ENCODE data around the gene CDK19. TPM values are rescaled to one million over a fixed set of nuclear protein-coding genes. Genes with fewer than 3 reads are reported as not detected.

CDK19 gene
- total and polyA plus RNA-seq, 2 of the 13 experiments (the other 11 are each of a cell fraction or from before 2014, with no cell fraction given): 13.4 to 27.0 TPM

DNA sequence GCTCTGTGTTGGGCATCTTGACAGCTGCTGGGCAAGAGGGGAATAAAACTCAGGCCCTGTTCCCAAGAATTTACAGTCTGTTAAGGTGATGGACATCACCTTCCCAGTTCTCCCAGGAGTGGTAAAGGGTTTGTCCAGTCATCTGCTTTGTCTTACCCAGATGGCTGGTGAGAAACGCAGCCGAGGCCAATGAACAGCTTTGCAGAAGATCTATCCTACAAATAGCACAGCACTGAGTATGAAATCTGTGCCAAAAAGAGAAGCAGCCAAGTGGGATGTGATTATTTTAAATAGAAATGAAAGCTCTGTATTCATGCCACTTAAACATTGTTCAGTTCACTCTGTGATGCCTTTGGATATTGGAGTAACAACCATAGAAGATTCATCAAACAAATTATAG, 206.2 kb downstream of the CDK19 start:
- Histone ChIP-seq H2AFZ (ENCODE audit: low read length) (no peak overlapping the region), H3K4me1 (ENCODE audit: insufficient read depth, low read length) (no peaks in the 10 kb centered on the region), H3K27ac (ENCODE audit: extremely low read length, insufficient read depth, low read length) (no peak overlapping the region), H3K27me3 (ENCODE audit: control insufficient read depth in 1 of 2, insufficient read depth in 2 of 2, low read length in 2 of 2) (no peaks in the 10 kb centered on the region), H3K36me3 (replicated peaks in 1 of 2; ENCODE audit: control insufficient read depth in 1 of 2, insufficient read depth in 2 of 2, low read length in 2 of 2) (peaks cover 2 to 21% of the 10 kb centered on the region in 2 experiments; a peak in 4 of 5 replicates), H4K20me1 (ENCODE audit: insufficient read depth, low read length) (no peaks in the 10 kb centered on the region), H3K4me2 (ENCODE audit: low read depth, low read length) (no peak overlapping the region), H3K4me3 (replicated peaks in 1 of 3; ENCODE audit: insufficient read depth in 1 of 3, low read depth in 2 of 3, low read length in 3 of 3) (no peak overlapping the region), H3K79me2 (ENCODE audit: insufficient read depth, low read length) (no peaks in the 10 kb centered on the region), H3K9ac (ENCODE audit: insufficient read depth, low read depth, low read length) (no peak overlapping the region), H3K9me3 (ENCODE audit: low read length) (no peaks in the 10 kb centered on the region)
- DNase-seq (ENCODE audit: low spot score) (no peak), ATAC-seq (no peak), FAIRE-seq (no peak)
- WGBS (ENCODE audit: low lambda C conversion rate): 100% methylated on average over 2 of the region's 2 CpGs
- BruUV-seq (replicated peaks): no TSS peak
- in situ Hi-C loops (cut with HindIII; ENCODE audit: extremely low pct_ligation_motif_present, low pct_unique_long_range_greater_than_20kb): no loop called here
- CTCF ChIA-PET (ENCODE audit: low intra/inter-chr PET ratio, low total read pairs): no interaction called here
- intact Hi-C loops (cut with micrococcal nuclease; ENCODE audit: unreplicated experiment): no loop called here
- POLR2A ChIA-PET: no interaction called here
- TF ChIP-seq ZNF546 (CRISPR knock-in tag; conservative IDR thresholded peaks at IDR 0.05): no peak
- no peak for TF ChIP-seq PPARG (CRISPR knock-in tag; conservative IDR thresholded peaks at IDR 0.05)
- no peak for TF ChIP-seq KLF13 (CRISPR knock-in tag; IDR thresholded peaks at IDR 0.05)
- TF ChIP-seq ZNF513 (CRISPR knock-in tag; conservative IDR thresholded peaks at IDR 0.05): no peak
- TF ChIP-seq RXRA (CRISPR knock-in tag; IDR thresholded peaks at IDR 0.05): no peak
- TF ChIP-seq ZSCAN20 (CRISPR knock-in tag; IDR thresholded peaks at IDR 0.05; ENCODE audit: borderline replicate concordance): no peak
- no peak for TF ChIP-seq SNAPC5 (CRISPR knock-in tag; IDR thresholded peaks at IDR 0.05; ENCODE audit: borderline replicate concordance)
- TF ChIP-seq JUN (CRISPR knock-in tag; IDR thresholded peaks at IDR 0.05): no peak
- TF ChIP-seq TBP (CRISPR knock-in tag; IDR thresholded peaks at IDR 0.05): no peak
- TF ChIP-seq, protein P1, sequence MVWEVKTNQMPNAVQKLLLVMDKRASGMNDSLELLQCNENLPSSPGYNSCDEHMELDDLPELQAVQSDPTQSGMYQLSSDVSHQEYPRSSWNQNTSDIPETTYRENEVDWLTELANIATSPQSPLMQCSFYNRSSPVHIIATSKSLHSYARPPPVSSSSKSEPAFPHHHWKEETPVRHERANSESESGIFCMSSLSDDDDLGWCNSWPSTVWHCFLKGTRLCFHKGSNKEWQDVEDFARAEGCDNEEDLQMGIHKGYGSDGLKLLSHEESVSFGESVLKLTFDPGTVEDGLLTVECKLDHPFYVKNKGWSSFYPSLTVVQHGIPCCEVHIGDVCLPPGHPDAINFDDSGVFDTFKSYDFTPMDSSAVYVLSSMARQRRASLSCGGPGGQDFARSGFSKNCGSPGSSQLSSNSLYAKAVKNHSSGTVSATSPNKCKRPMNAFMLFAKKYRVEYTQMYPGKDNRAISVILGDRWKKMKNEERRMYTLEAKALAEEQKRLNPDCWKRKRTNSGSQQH (CRISPR knock-in tag; IDR thresholded peaks at IDR 0.05; ENCODE audit: low read depth): no peak
- TF ChIP-seq ZNF407 (CRISPR knock-in tag; IDR thresholded peaks at IDR 0.05; ENCODE audit: not compliant biosample characterization): no peak
- no peak for TF ChIP-seq NPAS2 (CRISPR knock-in tag; IDR thresholded peaks at IDR 0.05; ENCODE audit: borderline replicate concordance)
- no peak for TF ChIP-seq XBP1 (CRISPR knock-in tag; IDR thresholded peaks at IDR 0.05)
- TF ChIP-seq, protein P2, sequence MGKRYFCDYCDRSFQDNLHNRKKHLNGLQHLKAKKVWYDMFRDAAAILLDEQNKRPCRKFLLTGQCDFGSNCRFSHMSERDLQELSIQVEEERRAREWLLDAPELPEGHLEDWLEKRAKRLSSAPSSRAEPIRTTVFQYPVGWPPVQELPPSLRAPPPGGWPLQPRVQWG (CRISPR knock-in tag; IDR thresholded peaks at IDR 0.05; ENCODE audit: borderline replicate concordance, low read depth): no peak

Measured in HepG2 (cell line).